HEK293 (cell line): ENCODE data around the gene ARSD.

Experiments
- CTCF ChIA-PET: fragments of 350-600 bp; formaldehyde crosslinking; extraction: SDS; loops from one replicate; lab custom pipeline; 2021; ENCODE audit warnings: antibody characterized with exemption; lab: Yijun Ruan, JAX
- POLR2A ChIA-PET: fragments of 300-600 bp; formaldehyde crosslinking; extraction: SDS; loops from one replicate; lab custom pipeline; 2020; ENCODE audit warnings: antibody characterized with exemption, inconsistent platforms; lab: Yijun Ruan, JAX
- H3K27ac ChIP-seq: fragments of 200-500 bp; sonication (Bioruptor generic); 2 replicates; pipeline ENCODE4 v1.5.1; 2014; ENCODE audit warnings: low read depth, low read length, control low read depth, inconsistent platforms; ENCODE audit errors: extremely low read depth
- H3K36me3 ChIP-seq, 2 experiments: fragments of 200-500 bp in 1 of 2; sonication (Bioruptor generic) in 1 of 2; 1 replicate in 1 of 2; 2 replicates in 1 of 2; pipeline ENCODE4 v1.5.1; 2014 to 2017; ENCODE audit warnings: inconsistent platforms in 2 of 2, low read length in 2 of 2; ENCODE audit not compliant: control insufficient read depth in 2 of 2, insufficient read depth in 1 of 2
- H3K4me1 ChIP-seq: fragments of 200-500 bp; sonication (Bioruptor generic); 2 replicates; pipeline ENCODE4 v1.5.1; 2014; ENCODE audit warnings: mild to moderate bottlenecking, low read length, inconsistent platforms; ENCODE audit not compliant: control insufficient read depth, insufficient read depth
- H3K4me3 ChIP-seq: 2 replicates; pipeline ENCODE4 v1.5.1; 2011; ENCODE audit warnings: low read depth, mild to moderate bottlenecking, control low read depth, low read length, moderate library complexity
- H3K9me3 ChIP-seq: fragments of 200-500 bp; sonication (Bioruptor generic); 2 replicates; pipeline ENCODE4 v1.5.1; 2014; ENCODE audit warnings: low read depth, low read length, inconsistent platforms; ENCODE audit not compliant: control insufficient read depth, insufficient read depth
- HOXA7 ChIP-seq: sonication (generic); formaldehyde crosslinking; IDR thresholded peaks from 2 replicates; pipeline ENCODE4 v1.8.1; 2022; ENCODE audit warnings: missing genetic modification reagents, borderline replicate concordance
- KLF10 ChIP-seq: fragments of 450-650 bp; IDR thresholded peaks from 2 replicates; pipeline ENCODE4 v1.5.1; 2018; ENCODE audit warnings: missing biosample characterization, mild to moderate bottlenecking, missing genetic modification characterization
- OVOL3 ChIP-seq: fragments of 450-650 bp; formaldehyde crosslinking; IDR thresholded peaks from 2 replicates; pipeline ENCODE4 v1.5.1; 2016; ENCODE audit warnings: missing biosample characterization, missing genetic modification characterization
- SETDB1 ChIP-seq: IDR thresholded peaks from one replicate; pipeline ENCODE4 v1.6.1; 2017; ENCODE audit warnings: mild to moderate bottlenecking, low read length, moderate library complexity, mixed read lengths; ENCODE audit not compliant: insufficient read length
- WT1 ChIP-seq: fragments of 450-650 bp; formaldehyde crosslinking; IDR thresholded peaks from 2 replicates; pipeline ENCODE4 v1.5.1; 2016; ENCODE audit warnings: missing biosample characterization, missing genetic modification characterization
- ZBTB17 ChIP-seq: fragments of 450-650 bp; formaldehyde crosslinking; IDR thresholded peaks from 2 replicates; pipeline ENCODE4 v1.5.1; 2016; ENCODE audit warnings: missing biosample characterization, missing genetic modification characterization
- ZNF112 ChIP-seq: fragments of 450-650 bp; formaldehyde crosslinking; IDR thresholded peaks from 2 replicates; pipeline ENCODE4 v1.5.0; 2017; ENCODE audit warnings: missing biosample characterization, missing genetic modification characterization
- ZNF169 ChIP-seq: fragments of 450-650 bp; formaldehyde crosslinking; IDR thresholded peaks from 2 replicates; pipeline ENCODE4 v1.5.1; 2016; ENCODE audit warnings: missing biosample characterization, missing genetic modification characterization
- ZNF223 ChIP-seq: fragments of 450-650 bp; formaldehyde crosslinking; IDR thresholded peaks from 2 replicates; pipeline ENCODE4 v1.5.1; 2016; ENCODE audit warnings: missing biosample characterization, missing genetic modification characterization
- ZNF366 ChIP-seq: fragments of 450-650 bp; formaldehyde crosslinking; conservative IDR thresholded peaks from 2 replicates; pipeline ENCODE4 v1.5.1; 2016; ENCODE audit warnings: missing biosample characterization, missing genetic modification characterization
- ZNF37A ChIP-seq: fragments of 450-650 bp; IDR thresholded peaks from 2 replicates; pipeline ENCODE4 v1.5.1; 2018; ENCODE audit warnings: missing biosample characterization, missing genetic modification characterization
- ZNF423 ChIP-seq: fragments of 450-650 bp; formaldehyde crosslinking; IDR thresholded peaks from 2 replicates; pipeline ENCODE4 v1.5.1; 2016; ENCODE audit warnings: missing biosample characterization, missing genetic modification characterization
- ZNF473 ChIP-seq: fragments of 450-650 bp; formaldehyde crosslinking; IDR thresholded peaks from 2 replicates; pipeline ENCODE4 v1.5.1; 2017; ENCODE audit warnings: missing biosample characterization, missing genetic modification characterization
- ZNF501 ChIP-seq: fragments of 450-650 bp; formaldehyde crosslinking; IDR thresholded peaks from 2 replicates; pipeline ENCODE4 v1.5.1; 2016; ENCODE audit warnings: missing biosample characterization, missing genetic modification characterization
- ZNF561 ChIP-seq: fragments of 450-650 bp; IDR thresholded peaks from 2 replicates; pipeline ENCODE4 v1.5.1; 2018; ENCODE audit warnings: missing biosample characterization, missing genetic modification characterization, borderline replicate concordance
- ZNF623 ChIP-seq: fragments of 450-650 bp; formaldehyde crosslinking; IDR thresholded peaks from 2 replicates; pipeline ENCODE4 v1.5.1; 2016; ENCODE audit warnings: missing biosample characterization, missing genetic modification characterization
- ZNF624 ChIP-seq: fragments of 450-650 bp; formaldehyde crosslinking; IDR thresholded peaks from 2 replicates; pipeline ENCODE4 v1.5.1; 2017; ENCODE audit warnings: missing biosample characterization, missing genetic modification characterization
- ZNF629 ChIP-seq: fragments of 450-650 bp; formaldehyde crosslinking; IDR thresholded peaks from 2 replicates; pipeline ENCODE4 v1.5.1; 2017; ENCODE audit warnings: missing biosample characterization, missing genetic modification characterization
- TF ChIP-seq, protein P1 (sequence below): fragments of 450-650 bp; formaldehyde crosslinking; IDR thresholded peaks from 2 replicates; pipeline ENCODE4 v1.5.1; 2016; ENCODE audit warnings: missing biosample characterization, missing genetic modification characterization
- TF ChIP-seq, protein P2 (sequence below): fragments of 450-650 bp; formaldehyde crosslinking; IDR thresholded peaks from 2 replicates; pipeline ENCODE4 v1.5.0; 2017; ENCODE audit warnings: missing biosample characterization, missing genetic modification characterization, borderline replicate concordance
- TF ChIP-seq, protein P3 (sequence below): fragments of 450-650 bp; formaldehyde crosslinking; IDR thresholded peaks from 2 replicates; pipeline ENCODE4 v1.5.1; 2017; ENCODE audit warnings: missing biosample characterization, missing genetic modification characterization
- TF ChIP-seq, protein P4 (sequence below): fragments of 450-650 bp; formaldehyde crosslinking; IDR thresholded peaks from 2 replicates; pipeline ENCODE4 v1.5.1; 2016; ENCODE audit warnings: missing biosample characterization, missing genetic modification characterization, borderline replicate concordance
- TF ChIP-seq, protein P5 (sequence below): fragments of 450-650 bp; formaldehyde crosslinking; IDR thresholded peaks from 2 replicates; pipeline ENCODE4 v1.5.1; 2016; ENCODE audit warnings: missing biosample characterization, missing genetic modification characterization

Gene ARSD

DNA sequence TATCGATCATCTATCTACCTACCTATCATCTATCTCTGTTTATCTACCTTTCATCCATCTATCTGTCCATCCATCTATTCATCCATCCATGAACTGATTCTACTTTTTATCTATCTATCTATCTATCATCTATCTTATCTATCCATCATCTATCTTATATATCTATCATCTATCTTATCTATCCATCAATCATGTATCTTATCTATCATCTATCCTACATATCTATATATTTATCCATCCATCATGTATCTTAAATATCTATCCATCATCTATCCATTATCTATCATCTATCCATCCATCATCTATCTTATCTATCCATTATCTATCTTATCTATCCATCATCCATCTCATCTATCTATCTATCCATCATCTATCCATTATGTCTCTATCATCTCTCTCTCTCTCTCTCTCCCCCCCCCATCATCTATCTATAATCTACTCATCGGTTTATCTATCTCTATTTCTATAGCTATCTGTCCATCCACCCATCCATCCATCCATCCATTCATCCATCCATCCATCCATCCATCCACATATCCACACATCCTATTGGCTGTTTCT is 20.9 kb downstream of the ARSD start:
- ChIA-PET POLR2A (no interaction called here), CTCF (no interaction called here)
- H3K4me1 ChIP-seq = no peaks in the 10 kb centered on the region
- no peaks in the 10 kb centered on the region for H3K9me3 ChIP-seq
- TF ChIP-seq ZBTB17 (tag by site-specific recombination) (peak; percentile 49), ZNF501 (tag by site-specific recombination) (no peak), ZNF366 (0 out of 2 replicates have a peak, but pooled peaks have one; percentile 41), ZNF561 (tag by site-specific recombination) (no peak)
- H3K4me3 ChIP-seq = no peak overlapping the region
- no peak overlapping the region for H3K27ac ChIP-seq
- no peaks in the 10 kb centered on the region for H3K36me3 ChIP-seq

DNA sequence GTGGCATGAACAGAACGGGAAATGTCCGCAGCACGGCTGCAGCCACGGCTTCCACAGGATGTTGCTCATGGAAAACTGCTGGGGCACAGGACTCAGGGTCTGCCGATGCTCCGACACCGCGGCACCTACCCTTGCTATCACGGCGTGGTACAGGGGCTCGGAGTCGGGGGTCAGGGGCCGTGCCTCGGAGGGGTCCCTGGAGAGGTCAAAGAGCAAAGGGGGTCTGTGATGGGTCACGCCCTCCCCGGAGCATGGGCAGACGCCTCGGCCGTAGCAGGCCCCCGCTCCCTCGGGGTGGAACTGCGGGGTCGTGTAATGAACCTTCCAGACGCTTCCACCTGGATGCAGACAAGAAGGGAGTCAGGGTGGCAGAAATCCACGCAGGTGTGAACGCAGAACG is 21.8 kb downstream of the ARSD start:
- ChIA-PET POLR2A (no interaction called here), CTCF (no interaction called here)
- H3K4me3 ChIP-seq = no peak overlapping the region
- no peaks in the 10 kb centered on the region for H3K9me3 ChIP-seq
- H3K27ac ChIP-seq = no peak overlapping the region
- no peaks in the 10 kb centered on the region for H3K36me3 ChIP-seq
- TF ChIP-seq KLF10 (tag by site-specific recombination) (no peak), ZNF423 (tag by site-specific recombination) (no peak), ZNF169 (no peak), ZNF623 (tag by site-specific recombination) (no peak), ZNF624 (no peak), OVOL3 (no peak), WT1 (no peak), ZNF112 (no peak), ZNF629 (no peak), ZNF37A (tag by site-specific recombination) (no peak), SETDB1 (no peak), HOXA7 (CRISPR knock-in tag) (no peak), ZNF473 (no peak), ZNF223 (tag by site-specific recombination) (no peak)
- TF ChIP-seq, protein P1, sequence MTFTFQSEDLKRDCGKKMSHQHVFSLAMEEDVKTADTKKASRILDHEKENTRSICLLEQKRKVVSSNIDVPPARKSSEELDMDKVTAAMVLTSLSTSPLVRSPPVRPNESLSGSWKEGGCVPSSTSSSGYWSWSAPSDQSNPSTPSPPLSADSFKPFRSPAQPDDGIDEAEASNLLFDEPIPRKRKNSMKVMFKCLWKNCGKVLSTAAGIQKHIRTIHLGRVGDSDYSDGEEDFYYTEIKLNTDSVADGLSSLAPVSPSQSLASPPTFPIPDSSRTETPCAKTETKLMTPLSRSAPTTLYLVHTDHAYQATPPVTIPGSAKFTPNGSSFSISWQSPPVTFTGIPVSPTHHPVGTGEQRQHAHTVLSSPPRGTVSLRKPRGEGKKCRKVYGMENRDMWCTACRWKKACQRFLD (tag by site-specific recombination) = no peak
- TF ChIP-seq, protein P2, sequence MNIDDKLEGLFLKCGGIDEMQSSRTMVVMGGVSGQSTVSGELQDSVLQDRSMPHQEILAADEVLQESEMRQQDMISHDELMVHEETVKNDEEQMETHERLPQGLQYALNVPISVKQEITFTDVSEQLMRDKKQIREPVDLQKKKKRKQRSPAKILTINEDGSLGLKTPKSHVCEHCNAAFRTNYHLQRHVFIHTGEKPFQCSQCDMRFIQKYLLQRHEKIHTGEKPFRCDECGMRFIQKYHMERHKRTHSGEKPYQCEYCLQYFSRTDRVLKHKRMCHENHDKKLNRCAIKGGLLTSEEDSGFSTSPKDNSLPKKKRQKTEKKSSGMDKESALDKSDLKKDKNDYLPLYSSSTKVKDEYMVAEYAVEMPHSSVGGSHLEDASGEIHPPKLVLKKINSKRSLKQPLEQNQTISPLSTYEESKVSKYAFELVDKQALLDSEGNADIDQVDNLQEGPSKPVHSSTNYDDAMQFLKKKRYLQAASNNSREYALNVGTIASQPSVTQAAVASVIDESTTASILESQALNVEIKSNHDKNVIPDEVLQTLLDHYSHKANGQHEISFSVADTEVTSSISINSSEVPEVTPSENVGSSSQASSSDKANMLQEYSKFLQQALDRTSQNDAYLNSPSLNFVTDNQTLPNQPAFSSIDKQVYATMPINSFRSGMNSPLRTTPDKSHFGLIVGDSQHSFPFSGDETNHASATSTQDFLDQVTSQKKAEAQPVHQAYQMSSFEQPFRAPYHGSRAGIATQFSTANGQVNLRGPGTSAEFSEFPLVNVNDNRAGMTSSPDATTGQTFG (tag by site-specific recombination) = no peak
- TF ChIP-seq, protein P3, sequence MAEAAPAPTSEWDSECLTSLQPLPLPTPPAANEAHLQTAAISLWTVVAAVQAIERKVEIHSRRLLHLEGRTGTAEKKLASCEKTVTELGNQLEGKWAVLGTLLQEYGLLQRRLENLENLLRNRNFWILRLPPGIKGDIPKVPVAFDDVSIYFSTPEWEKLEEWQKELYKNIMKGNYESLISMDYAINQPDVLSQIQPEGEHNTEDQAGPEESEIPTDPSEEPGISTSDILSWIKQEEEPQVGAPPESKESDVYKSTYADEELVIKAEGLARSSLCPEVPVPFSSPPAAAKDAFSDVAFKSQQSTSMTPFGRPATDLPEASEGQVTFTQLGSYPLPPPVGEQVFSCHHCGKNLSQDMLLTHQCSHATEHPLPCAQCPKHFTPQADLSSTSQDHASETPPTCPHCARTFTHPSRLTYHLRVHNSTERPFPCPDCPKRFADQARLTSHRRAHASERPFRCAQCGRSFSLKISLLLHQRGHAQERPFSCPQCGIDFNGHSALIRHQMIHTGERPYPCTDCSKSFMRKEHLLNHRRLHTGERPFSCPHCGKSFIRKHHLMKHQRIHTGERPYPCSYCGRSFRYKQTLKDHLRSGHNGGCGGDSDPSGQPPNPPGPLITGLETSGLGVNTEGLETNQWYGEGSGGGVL (tag by site-specific recombination) = no peak
- TF ChIP-seq, protein P4, sequence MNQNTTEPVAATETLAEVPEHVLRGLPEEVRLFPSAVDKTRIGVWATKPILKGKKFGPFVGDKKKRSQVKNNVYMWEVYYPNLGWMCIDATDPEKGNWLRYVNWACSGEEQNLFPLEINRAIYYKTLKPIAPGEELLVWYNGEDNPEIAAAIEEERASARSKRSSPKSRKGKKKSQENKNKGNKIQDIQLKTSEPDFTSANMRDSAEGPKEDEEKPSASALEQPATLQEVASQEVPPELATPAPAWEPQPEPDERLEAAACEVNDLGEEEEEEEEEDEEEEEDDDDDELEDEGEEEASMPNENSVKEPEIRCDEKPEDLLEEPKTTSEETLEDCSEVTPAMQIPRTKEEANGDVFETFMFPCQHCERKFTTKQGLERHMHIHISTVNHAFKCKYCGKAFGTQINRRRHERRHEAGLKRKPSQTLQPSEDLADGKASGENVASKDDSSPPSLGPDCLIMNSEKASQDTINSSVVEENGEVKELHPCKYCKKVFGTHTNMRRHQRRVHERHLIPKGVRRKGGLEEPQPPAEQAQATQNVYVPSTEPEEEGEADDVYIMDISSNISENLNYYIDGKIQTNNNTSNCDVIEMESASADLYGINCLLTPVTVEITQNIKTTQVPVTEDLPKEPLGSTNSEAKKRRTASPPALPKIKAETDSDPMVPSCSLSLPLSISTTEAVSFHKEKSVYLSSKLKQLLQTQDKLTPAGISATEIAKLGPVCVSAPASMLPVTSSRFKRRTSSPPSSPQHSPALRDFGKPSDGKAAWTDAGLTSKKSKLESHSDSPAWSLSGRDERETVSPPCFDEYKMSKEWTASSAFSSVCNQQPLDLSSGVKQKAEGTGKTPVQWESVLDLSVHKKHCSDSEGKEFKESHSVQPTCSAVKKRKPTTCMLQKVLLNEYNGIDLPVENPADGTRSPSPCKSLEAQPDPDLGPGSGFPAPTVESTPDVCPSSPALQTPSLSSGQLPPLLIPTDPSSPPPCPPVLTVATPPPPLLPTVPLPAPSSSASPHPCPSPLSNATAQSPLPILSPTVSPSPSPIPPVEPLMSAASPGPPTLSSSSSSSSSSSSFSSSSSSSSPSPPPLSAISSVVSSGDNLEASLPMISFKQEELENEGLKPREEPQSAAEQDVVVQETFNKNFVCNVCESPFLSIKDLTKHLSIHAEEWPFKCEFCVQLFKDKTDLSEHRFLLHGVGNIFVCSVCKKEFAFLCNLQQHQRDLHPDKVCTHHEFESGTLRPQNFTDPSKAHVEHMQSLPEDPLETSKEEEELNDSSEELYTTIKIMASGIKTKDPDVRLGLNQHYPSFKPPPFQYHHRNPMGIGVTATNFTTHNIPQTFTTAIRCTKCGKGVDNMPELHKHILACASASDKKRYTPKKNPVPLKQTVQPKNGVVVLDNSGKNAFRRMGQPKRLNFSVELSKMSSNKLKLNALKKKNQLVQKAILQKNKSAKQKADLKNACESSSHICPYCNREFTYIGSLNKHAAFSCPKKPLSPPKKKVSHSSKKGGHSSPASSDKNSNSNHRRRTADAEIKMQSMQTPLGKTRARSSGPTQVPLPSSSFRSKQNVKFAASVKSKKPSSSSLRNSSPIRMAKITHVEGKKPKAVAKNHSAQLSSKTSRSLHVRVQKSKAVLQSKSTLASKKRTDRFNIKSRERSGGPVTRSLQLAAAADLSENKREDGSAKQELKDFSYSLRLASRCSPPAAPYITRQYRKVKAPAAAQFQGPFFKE (tag by site-specific recombination) = no peak
- TF ChIP-seq, protein P5, sequence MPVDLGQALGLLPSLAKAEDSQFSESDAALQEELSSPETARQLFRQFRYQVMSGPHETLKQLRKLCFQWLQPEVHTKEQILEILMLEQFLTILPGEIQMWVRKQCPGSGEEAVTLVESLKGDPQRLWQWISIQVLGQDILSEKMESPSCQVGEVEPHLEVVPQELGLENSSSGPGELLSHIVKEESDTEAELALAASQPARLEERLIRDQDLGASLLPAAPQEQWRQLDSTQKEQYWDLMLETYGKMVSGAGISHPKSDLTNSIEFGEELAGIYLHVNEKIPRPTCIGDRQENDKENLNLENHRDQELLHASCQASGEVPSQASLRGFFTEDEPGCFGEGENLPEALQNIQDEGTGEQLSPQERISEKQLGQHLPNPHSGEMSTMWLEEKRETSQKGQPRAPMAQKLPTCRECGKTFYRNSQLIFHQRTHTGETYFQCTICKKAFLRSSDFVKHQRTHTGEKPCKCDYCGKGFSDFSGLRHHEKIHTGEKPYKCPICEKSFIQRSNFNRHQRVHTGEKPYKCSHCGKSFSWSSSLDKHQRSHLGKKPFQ (tag by site-specific recombination) = no peak
- no peaks in the 10 kb centered on the region for H3K4me1 ChIP-seq
